Subcutaneous adipose tissue (tissue), 4 donors: Measurements from ENCODE around the gene RAP1GAP. TPM values are rescaled to one million over a fixed set of nuclear protein-coding genes. Genes with fewer than 3 reads are reported as not detected.

Source experiments
- total RNA-seq, 4 donors: library from RNA; depleted of rRNA; stranded (reverse); fragments of >200 nt; gene quantifications; one replicate each; pipeline ENCODE4 v1.1.0, GENCODE V29; 2016
- TF ChIP-seq, protein P1 (sequence below): fragments of 450-650 bp; IDR thresholded peaks from one replicate; pipeline ENCODE4 v1.5.1; 2016; ENCODE audit warnings: low read depth, mild to moderate bottlenecking, control low read depth, antibody characterized with exemption, moderate library complexity

The RAP1GAP gene
- total RNA-seq, 4 donors from 2014 or later = 0.17 to 0.22 TPM; not detected in 2

GRCh38 chr1:21633992-21634805 lies 35.0 kb downstream of the RAP1GAP start:
- TF ChIP-seq, protein P1, sequence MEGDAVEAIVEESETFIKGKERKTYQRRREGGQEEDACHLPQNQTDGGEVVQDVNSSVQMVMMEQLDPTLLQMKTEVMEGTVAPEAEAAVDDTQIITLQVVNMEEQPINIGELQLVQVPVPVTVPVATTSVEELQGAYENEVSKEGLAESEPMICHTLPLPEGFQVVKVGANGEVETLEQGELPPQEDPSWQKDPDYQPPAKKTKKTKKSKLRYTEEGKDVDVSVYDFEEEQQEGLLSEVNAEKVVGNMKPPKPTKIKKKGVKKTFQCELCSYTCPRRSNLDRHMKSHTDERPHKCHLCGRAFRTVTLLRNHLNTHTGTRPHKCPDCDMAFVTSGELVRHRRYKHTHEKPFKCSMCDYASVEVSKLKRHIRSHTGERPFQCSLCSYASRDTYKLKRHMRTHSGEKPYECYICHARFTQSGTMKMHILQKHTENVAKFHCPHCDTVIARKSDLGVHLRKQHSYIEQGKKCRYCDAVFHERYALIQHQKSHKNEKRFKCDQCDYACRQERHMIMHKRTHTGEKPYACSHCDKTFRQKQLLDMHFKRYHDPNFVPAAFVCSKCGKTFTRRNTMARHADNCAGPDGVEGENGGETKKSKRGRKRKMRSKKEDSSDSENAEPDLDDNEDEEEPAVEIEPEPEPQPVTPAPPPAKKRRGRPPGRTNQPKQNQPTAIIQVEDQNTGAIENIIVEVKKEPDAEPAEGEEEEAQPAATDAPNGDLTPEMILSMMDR = no peak

DNA sequence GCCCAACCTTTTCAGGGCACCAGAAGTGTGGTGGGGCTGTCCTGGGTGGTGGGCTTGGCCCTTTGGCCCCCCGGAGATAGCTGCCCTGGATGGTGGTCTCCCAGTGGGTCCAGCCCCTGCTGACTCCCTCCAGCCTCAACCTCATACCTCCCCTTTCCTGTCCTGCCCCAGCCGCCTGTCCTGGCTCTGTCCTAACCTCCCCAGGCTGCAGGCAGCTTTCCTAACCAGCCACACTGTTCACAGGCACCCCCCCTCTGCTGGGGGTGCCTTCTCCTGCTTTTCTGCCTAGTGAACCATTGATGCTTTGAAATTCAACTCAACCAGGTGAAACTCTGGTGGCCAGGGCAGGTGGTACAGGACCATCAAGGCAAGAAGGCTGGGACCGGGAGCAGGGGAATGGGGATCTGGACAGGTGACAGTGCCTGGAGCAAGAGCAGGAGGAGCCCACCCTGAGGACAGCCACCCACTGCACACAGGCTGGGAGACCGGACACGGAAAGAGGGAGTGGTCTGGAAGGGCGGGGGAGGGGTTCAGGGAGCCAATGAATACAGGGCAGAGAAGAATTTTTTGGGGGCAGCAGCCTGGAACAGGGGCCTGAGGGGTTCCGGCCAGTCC lies 35.9 kb downstream of the RAP1GAP start:
- TF ChIP-seq, protein P1 = no peak

DNA sequence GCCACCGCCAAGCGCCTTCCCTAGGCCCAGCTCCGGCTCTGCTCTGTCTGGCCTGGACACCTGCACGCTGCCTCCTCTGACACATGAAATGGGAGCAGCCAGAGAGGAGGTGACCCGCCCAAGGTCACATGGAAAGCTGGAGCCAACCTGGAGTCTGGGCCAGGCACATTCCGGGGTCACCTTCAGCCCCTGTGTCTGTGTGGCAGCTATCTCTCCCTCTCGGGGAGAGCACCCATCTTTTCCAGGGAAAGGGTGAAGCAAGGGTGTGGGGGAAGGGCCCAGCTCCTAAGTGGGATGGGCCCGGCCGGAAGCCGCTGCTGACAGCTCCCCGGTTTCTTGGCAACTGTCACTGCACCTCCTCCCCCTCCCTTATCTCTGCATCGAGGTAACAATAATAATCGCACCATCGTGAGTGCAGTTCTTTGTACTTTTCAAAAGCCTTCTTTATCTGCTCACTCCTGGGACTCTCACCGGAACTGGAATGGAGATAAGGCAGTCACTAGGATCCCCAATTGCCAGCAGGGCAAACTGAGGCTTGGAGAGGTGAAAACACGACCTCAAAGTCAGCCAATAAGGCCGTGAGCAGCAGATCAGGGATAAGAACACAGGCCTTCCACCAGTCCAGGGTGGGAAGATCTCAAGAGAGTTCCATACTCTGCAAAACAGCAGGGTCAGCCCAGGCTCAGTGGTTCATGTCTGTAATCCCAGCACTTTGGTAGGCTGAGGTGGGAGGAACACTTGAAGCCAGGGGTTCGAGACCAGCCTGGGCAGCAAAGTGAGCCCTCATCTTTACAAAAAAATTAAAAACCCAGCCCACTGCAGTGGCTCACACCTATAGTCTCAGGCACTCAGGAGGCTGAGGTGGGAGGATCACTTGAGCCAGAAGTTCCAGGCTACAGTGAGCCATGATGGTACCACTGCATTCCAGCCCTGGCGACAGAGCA lies 36.9 kb downstream of the RAP1GAP start:
- TF ChIP-seq, protein P1 = no peak

- TF ChIP-seq, protein P1 = no peak
These were observed 38.4 kb downstream of the RAP1GAP start for GRCh38 chr1:21630571-21631343.

DNA sequence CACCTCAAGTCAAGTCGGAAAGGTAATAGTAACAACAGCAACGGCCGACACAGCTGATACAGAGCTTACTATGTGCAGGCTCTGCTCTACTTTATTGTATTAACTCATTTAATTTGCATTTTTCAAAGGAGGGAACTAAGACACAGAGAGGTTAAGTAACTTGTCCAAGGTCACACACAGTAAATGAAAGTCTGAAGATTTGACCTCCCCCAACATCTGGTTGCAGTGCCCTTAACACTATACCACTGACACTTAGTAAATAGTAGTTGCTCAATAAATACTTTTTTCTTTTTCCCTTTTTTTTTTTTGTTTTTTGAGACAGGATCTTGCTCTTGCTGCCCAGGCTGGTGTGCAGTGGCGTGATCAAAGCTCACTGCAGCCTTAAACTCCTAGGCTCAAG lies 39.2 kb downstream of the RAP1GAP start:
- TF ChIP-seq, protein P1 = no peak

GRCh38 chr1:21628798-21629393 lies 40.3 kb downstream of the RAP1GAP start:
- TF ChIP-seq, protein P1 = no peak
